Endothelial cell (in vitro differentiated cells): ENCODE results near the gene ATP9A. TPM values are rescaled to one million over a fixed set of nuclear protein-coding genes. Genes with fewer than 3 reads are reported as not detected.
A peak's percentile ranks its signal among the peaks of the same experiment; 100 is the strongest.

Experiments used
- DNase-seq: peaks from one replicate; pipeline ENCODE4 v3.0.0; 2021; ENCODE audit warnings: low spot score
- H3K27ac Mint-ChIP-seq: one replicate; pipeline ENCODE4 v1.8.0; 2021; ENCODE audit warnings: mixed read lengths, inconsistent platforms; ENCODE audit not compliant: unreplicated experiment
- H3K27me3 Mint-ChIP-seq: one replicate; pipeline ENCODE4 v1.8.0; 2021; ENCODE audit warnings: mild to moderate bottlenecking, moderate library complexity, mixed read lengths, inconsistent platforms; ENCODE audit not compliant: unreplicated experiment
- H3K36me3 Mint-ChIP-seq: one replicate; pipeline ENCODE4 v1.8.0; 2021; ENCODE audit warnings: mild to moderate bottlenecking, low read depth, mixed read lengths, inconsistent platforms; ENCODE audit not compliant: unreplicated experiment
- H3K4me1 Mint-ChIP-seq: one replicate; pipeline ENCODE4 v1.8.0; 2021; ENCODE audit warnings: mild to moderate bottlenecking, mixed read lengths, inconsistent platforms; ENCODE audit not compliant: unreplicated experiment
- H3K4me3 Mint-ChIP-seq: one replicate; pipeline ENCODE4 v1.8.0; 2021; ENCODE audit warnings: mild to moderate bottlenecking, mixed read lengths, inconsistent platforms; ENCODE audit not compliant: unreplicated experiment
- H3K9me3 Mint-ChIP-seq: one replicate; pipeline ENCODE4 v1.8.0; 2021; ENCODE audit warnings: mixed read lengths, inconsistent platforms; ENCODE audit not compliant: unreplicated experiment
- total RNA-seq: library from RNA; stranded (reverse); fragmentation: NEBNext Ultra II Directional; extraction: Animal tissue kit (Norgen Biotek cat#: 25700); gene quantifications from one replicate; pipeline ENCODE4 v1.2.1, GENCODE V29; 2021; ENCODE audit not compliant: unreplicated experiment
- TF ChIP-seq, protein P1 (sequence below): fragments of 200-600 bp; sonication (generic); IDR thresholded peaks from one replicate; pipeline ENCODE4 v1.5.0; 2021; ENCODE audit warnings: antibody characterized with exemption; ENCODE audit not compliant: unreplicated experiment

ATP9A gene
- total RNA-seq, 1 donor from 2014 or later = 30.6 TPM

GRCh38 chr20:51811042-51811355, 42.8 kb upstream of the ATP9A start:
- TF ChIP-seq, protein P1, sequence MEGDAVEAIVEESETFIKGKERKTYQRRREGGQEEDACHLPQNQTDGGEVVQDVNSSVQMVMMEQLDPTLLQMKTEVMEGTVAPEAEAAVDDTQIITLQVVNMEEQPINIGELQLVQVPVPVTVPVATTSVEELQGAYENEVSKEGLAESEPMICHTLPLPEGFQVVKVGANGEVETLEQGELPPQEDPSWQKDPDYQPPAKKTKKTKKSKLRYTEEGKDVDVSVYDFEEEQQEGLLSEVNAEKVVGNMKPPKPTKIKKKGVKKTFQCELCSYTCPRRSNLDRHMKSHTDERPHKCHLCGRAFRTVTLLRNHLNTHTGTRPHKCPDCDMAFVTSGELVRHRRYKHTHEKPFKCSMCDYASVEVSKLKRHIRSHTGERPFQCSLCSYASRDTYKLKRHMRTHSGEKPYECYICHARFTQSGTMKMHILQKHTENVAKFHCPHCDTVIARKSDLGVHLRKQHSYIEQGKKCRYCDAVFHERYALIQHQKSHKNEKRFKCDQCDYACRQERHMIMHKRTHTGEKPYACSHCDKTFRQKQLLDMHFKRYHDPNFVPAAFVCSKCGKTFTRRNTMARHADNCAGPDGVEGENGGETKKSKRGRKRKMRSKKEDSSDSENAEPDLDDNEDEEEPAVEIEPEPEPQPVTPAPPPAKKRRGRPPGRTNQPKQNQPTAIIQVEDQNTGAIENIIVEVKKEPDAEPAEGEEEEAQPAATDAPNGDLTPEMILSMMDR = no peak
- H3K9me3 Mint-ChIP-seq = no peaks in the 10 kb centered on the region
- H3K36me3 Mint-ChIP-seq = no peaks in the 10 kb centered on the region
- H3K4me3 Mint-ChIP-seq = no peak overlapping the region
- no peaks in the 10 kb centered on the region for H3K4me1 Mint-ChIP-seq
- DNase-seq = no peak
- no peaks in the 10 kb centered on the region for H3K27me3 Mint-ChIP-seq
- H3K27ac Mint-ChIP-seq = no peak overlapping the region

DNA sequence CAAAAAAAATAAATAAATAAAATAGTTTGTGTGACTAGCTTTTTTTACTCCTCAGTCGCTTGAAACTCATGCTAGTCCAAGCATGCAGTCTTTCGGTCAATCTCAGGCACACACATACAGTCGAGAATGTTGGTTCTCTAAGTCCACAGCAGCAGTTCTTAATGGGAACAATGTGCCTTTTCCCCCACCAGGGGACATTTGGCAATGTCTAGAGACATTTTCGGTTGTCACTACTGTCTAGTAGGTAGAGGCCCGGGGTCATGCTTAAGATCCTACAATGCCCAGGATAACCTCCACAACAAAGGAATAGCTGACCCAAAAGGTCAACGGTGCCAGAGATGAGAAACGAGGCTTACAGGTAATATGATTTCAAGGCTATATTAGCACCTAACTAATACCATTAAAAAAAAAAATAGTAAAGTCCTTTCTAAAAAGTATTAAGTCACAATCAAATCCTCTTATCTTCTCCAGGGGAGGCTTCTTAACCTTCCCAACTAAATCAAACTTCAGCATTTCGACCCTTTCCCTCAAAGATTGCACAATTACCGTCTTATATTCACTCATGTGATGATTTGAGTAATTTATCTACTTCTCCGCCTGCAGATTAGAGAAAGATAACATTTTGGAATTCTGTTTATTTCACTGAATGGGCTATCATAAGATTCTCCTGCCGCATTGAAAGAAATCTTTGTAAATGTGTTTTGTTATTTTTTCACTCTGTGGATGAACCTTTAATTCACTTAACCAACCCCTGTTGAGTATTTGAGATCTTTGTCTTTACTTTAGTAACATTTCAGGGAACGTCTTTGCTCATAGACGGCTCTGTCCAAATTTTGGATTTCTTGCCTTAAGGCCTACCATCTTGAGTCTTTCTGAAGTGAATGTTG, 42.2 kb upstream of the ATP9A start:
- H3K4me3 Mint-ChIP-seq = no peak overlapping the region
- H3K27me3 Mint-ChIP-seq = no peaks in the 10 kb centered on the region
- H3K27ac Mint-ChIP-seq = no peak overlapping the region
- TF ChIP-seq, protein P1 = peak; percentile 19
- no peak for DNase-seq
- no peaks in the 10 kb centered on the region for H3K4me1 Mint-ChIP-seq
- no peaks in the 10 kb centered on the region for H3K36me3 Mint-ChIP-seq
- no peaks in the 10 kb centered on the region for H3K9me3 Mint-ChIP-seq

DNA sequence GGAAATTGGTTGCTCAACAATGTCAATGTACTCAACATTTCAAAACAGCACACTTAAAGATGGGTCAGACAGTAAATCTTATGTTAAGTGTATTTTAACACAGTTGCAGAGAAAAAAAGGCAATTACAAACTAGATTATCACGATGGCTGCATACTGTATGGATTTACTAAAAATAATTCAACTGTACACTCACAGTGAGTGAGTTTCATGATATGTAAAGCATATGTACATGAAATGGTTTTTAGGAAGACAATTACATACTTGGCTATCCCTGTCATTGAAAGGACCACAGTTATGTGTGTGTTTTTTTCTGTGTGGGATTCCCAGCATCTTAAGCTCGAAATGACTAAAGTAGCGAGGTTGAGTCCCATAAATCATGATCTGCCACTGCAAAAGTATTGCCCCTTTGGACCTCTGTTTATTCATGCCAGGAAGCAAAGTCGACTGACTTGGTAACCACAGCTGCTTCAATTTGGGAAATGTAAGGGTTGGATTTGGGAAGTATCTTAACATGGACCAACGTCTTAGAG, 39.6 kb upstream of the ATP9A start:
- Mint-ChIP-seq H3K4me3 (no peak overlapping the region), H3K9me3 (no peaks in the 10 kb centered on the region), H3K27me3 (no peaks in the 10 kb centered on the region), H3K4me1 (no peaks in the 10 kb centered on the region), H3K27ac (no peak overlapping the region), H3K36me3 (no peaks in the 10 kb centered on the region)
- no peak for DNase-seq
- TF ChIP-seq, protein P1 = no peak

DNA sequence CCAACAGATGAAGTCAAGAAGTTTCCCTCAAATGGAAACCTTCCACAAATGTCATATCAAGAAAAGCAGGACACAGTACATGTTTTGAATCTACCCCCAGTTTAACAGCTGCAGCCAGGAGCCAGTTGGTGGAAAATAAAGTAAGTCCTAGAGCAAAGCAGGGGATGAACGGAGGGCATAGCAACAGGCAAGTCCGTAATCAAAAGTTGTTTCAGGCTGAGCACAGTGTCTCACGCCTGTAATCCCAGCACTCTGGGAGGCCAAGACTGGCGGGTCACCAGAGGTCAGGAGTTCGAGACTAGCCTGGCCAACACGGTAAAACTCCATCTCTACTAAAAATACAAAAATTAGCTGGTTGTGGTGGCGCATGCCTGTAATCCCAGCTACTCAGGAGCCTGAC, 36.6 kb upstream of the ATP9A start:
- no peaks in the 10 kb centered on the region for H3K36me3 Mint-ChIP-seq
- H3K4me1 Mint-ChIP-seq = peaks cover 9% of the 10 kb centered on the region
- no peaks in the 10 kb centered on the region for H3K9me3 Mint-ChIP-seq
- peaks cover 3% of the 10 kb centered on the region for H3K27me3 Mint-ChIP-seq
- H3K4me3 Mint-ChIP-seq = no peak overlapping the region
- TF ChIP-seq, protein P1 = no peak
- H3K27ac Mint-ChIP-seq = no peak overlapping the region
- no peak for DNase-seq
